Retinal pigment epithelial cell (primary cell): ENCODE measurements around the gene SIAH3.
"Not testable (repeated sequence)": the region's sequence is repeated elsewhere in the genome, so short reads cannot be mapped to it uniquely, and the experiment has no call there.

Experiments used
- DNase-seq: peaks from one replicate; pipeline ENCODE4 v3.0.0-alpha.2; 2010; ENCODE audit warnings: low read depth
- H3K4me3 ChIP-seq: 2 replicates; pipeline ENCODE4 v1.5.1; 2011; ENCODE audit warnings: mild to moderate bottlenecking, low read length, control low read depth, moderate library complexity
- TF ChIP-seq, protein P1 (sequence below): conservative IDR thresholded peaks from 2 replicates; pipeline ENCODE4 v1.5.1; 2011; ENCODE audit warnings: low read depth, low read length, control low read depth, inconsistent platforms

SIAH3 gene

DNA sequence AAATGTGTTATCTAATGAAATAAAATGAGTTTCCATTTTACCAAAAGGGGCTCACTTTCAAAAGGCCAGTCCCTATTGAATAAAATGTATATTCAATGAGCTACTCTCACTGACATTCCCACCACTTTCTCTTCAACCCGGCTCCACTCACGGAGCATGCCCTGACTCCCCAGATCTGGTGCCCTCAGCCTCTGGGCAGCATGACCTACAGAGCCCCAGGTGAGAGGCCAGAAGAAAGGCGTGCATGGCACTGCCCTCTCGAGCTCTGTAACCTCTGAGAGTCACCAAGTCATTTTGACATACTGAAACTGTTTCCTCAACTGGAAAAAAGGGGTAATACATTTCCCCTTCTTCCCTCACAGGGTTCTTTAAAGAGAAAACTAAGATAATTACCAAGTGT lies 25.2 kb upstream of the SIAH3 start:
- TF ChIP-seq, protein P1, sequence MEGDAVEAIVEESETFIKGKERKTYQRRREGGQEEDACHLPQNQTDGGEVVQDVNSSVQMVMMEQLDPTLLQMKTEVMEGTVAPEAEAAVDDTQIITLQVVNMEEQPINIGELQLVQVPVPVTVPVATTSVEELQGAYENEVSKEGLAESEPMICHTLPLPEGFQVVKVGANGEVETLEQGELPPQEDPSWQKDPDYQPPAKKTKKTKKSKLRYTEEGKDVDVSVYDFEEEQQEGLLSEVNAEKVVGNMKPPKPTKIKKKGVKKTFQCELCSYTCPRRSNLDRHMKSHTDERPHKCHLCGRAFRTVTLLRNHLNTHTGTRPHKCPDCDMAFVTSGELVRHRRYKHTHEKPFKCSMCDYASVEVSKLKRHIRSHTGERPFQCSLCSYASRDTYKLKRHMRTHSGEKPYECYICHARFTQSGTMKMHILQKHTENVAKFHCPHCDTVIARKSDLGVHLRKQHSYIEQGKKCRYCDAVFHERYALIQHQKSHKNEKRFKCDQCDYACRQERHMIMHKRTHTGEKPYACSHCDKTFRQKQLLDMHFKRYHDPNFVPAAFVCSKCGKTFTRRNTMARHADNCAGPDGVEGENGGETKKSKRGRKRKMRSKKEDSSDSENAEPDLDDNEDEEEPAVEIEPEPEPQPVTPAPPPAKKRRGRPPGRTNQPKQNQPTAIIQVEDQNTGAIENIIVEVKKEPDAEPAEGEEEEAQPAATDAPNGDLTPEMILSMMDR, result no peak
- H3K4me3 ChIP-seq, result no peak overlapping the region
- no peak for DNase-seq

DNA sequence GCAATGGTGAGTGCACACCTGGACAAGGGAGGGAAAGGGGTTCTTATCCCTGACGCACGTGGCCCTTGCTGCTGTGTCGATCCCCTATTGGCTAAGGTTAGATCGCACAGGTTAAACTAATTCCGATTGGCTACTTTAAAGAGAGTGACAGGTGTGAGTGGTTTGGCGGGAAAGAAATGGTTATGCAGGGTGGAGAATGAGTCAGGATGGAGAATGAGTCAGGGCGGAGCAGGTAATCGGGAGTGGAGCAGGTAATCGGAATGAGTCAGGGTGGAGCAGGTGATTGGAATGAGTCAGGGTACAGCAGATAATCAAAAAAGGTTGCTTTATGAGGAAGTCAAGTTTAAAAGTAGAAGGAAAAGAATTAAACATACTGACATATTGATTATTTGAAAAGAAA lies 24.4 kb upstream of the SIAH3 start:
- TF ChIP-seq, protein P1, result no peak
- no peak for DNase-seq
- H3K4me3 ChIP-seq, result no peak overlapping the region

DNA sequence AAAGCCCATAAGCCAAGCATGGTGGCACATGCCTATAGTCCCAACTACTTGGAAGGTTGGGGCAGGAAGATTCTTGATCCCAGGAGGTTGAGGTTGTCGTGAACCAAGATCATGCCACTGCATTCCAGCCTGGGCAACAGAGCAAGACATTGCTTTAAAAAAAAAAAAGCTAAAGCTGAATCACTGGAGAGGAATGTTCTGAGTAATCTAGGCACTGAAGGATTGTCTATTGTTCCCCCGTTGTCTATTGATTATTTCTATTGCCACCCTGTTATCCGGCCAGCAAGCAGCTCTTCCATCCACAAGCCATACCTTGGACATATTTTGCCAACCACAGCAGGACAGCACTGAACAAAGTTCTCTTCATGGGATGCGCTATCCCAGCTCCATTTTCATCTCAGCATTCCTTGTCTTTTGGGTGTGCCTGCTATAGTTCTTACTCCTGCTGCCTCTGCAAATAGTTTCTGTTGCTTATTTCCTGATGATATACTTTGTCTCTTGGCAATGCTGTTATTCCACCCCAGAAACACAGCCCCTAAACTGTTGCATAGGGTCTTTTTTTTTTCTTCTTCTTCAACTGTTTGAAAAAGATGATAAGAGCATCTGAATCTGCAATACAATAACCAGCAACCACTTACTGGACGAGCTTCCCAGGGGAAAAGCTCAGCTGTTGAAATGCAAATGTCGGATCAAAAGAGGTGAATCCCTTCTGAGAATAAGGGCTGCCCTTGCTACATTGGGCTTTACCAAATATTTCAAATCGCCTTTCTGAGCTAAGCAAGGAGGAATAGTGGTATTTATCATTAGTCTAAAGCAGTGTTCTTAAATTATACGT lies 22.2 kb upstream of the SIAH3 start:
- TF ChIP-seq, protein P1, result no peak
- no peak overlapping the region for H3K4me3 ChIP-seq
- no peak for DNase-seq

DNA sequence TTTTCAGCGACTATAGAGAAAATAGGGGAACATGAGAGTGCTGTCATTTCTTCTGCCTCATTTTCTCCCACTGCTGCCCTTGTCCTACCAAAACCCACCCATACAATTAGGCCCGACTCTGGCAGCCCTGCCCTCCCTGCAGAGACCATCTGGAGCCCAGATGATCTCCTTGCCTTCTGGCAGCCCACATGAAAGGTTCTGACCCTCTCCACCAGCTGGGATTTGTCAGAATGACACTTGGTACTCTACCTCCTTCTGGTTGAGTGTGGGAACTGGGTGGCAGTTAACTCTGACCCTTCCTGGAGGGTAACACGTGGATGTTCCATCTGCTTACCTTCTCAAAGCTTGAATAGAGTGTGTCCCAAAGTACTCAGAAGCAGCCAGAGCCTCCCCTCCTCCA lies 21.0 kb upstream of the SIAH3 start:
- TF ChIP-seq, protein P1, result no peak
- H3K4me3 ChIP-seq, result no peak overlapping the region
- no peak for DNase-seq

DNA sequence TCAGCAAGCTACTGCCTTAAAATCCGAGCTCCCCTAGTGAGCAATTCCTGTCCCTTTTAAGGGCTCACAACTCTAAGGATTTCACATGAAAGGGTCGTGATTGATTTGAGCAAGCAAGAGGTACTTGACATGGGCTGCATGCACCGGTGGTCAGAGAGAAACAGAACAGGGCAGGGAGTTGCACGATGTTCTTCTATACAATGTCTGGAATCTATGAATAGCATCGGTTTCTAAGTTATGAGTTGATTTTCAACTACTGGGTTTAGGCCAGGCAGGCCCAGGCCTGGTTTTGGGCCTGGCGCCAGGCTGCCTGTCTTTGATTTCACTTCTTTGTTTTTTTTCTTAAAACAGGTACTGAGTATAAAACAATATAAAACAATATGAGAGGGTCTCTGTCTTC lies 19.6 kb upstream of the SIAH3 start:
- H3K4me3 ChIP-seq, DNase-seq: not testable (repeated sequence)

DNA sequence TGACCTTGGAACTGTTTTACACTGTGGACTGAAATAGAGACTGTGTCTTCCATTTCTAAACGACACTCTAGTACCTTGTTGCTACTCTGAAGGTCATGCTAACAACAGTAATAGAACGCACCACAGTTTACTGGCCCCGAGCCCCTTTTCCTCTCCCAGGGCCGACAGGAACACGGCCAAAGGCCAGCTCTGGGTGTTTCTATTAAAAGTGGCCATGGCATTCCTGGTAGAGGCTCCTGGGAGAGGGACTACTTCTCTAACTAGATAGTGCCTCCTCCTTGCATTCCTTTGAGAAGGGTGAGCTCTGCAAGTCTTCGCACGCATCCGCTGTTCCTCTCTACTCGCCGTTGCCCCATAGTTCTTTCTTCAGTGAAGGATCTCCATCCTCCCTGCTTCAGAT lies 18.7 kb upstream of the SIAH3 start:
- DNase-seq, result no peak
- H3K4me3 ChIP-seq, result no peak overlapping the region
- TF ChIP-seq, protein P1, result no peak

DNA sequence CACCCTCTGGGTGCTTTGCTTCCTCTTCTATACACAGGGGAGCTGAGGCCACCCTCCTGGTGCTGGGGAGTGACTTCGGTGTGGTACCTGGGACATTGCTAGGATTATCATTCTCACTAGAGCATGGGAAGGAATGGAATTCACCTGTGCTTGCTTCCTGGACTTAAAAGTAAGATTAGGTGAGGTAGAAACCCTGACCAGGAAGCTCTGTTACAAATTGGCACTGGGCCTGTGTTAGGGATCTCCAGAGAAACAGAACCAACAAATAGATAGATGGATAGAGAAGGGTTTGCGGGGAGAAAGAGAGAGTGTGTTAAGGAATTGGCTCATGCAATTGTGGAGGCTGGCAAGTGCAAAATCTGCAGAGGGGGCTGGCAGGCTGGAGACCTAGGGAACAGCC lies 13.9 kb upstream of the SIAH3 start:
- no peak overlapping the region for H3K4me3 ChIP-seq
- TF ChIP-seq, protein P1, result no peak
- DNase-seq, result no peak
